Measurements from ENCODE around the gene SAMD8.

GRCh38 chr10:75136346-75136745, 24.9 kb downstream of the SAMD8 start:
- TF ChIP-seq, protein P1, sequence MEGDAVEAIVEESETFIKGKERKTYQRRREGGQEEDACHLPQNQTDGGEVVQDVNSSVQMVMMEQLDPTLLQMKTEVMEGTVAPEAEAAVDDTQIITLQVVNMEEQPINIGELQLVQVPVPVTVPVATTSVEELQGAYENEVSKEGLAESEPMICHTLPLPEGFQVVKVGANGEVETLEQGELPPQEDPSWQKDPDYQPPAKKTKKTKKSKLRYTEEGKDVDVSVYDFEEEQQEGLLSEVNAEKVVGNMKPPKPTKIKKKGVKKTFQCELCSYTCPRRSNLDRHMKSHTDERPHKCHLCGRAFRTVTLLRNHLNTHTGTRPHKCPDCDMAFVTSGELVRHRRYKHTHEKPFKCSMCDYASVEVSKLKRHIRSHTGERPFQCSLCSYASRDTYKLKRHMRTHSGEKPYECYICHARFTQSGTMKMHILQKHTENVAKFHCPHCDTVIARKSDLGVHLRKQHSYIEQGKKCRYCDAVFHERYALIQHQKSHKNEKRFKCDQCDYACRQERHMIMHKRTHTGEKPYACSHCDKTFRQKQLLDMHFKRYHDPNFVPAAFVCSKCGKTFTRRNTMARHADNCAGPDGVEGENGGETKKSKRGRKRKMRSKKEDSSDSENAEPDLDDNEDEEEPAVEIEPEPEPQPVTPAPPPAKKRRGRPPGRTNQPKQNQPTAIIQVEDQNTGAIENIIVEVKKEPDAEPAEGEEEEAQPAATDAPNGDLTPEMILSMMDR (IDR thresholded peaks at IDR 0.05) = no peak
- TF ChIP-seq POLR2A (IDR thresholded peaks at IDR 0.05) (no peak), POLR2AphosphoS5 (IDR thresholded peaks at IDR 0.05; ENCODE audit: insufficient read depth in 1 of 2, low read depth in 1 of 2) (no peak)

All from vagina (tissue), 2 donors.